GM18907 (cell line): ENCODE data around the gene SKA1.

ENCODE experiments used
- ATAC-seq: cut with Tn5 transposase; IDR thresholded peaks from one replicate; pipeline ENCODE4 v1.9.1; 2021; ENCODE audit warnings: mild to moderate bottlenecking, moderate library complexity; ENCODE audit not compliant: unreplicated experiment

SKA1 gene

GRCh38 chr18:50374753-50375391 is at the start of gene SKA1:
Gene SKA1, plus strand, starts transcription at chr18:50375046. Its CDS starts 785 bp downstream, at chr18:50375831.
- ATAC-seq = peak; percentile 94

- ATAC-seq = no peak
Observed at GRCh38 chr18:50327983-50328382, 46.9 kb upstream of the SKA1 start.

GRCh38 chr18:50330176-50330575 is 44.7 kb upstream of the SKA1 start:
- no peak for ATAC-seq

- no peak for ATAC-seq
Observed at GRCh38 chr18:50331691-50332090, 43.2 kb upstream of the SKA1 start.

- ATAC-seq = peak; percentile 76
Observed at GRCh38 chr18:50334546-50335152, 40.2 kb upstream of the SKA1 start.

GRCh38 chr18:50338122-50338521 is 36.7 kb upstream of the SKA1 start:
- ATAC-seq = no peak

- ATAC-seq = no peak
Observed at GRCh38 chr18:50338715-50339114, 36.1 kb upstream of the SKA1 start.

- ATAC-seq = no peak
Observed at GRCh38 chr18:50340078-50340477, 34.8 kb upstream of the SKA1 start.

- ATAC-seq = no peak
Observed at GRCh38 chr18:50341443-50341842, 33.4 kb upstream of the SKA1 start.

- ATAC-seq = no peak
Observed at GRCh38 chr18:50350699-50351098, 24.1 kb upstream of the SKA1 start.

GRCh38 chr18:50356036-50356945 is 18.6 kb upstream of the SKA1 start:
- peak; percentile 76 for ATAC-seq

GRCh38 chr18:50358844-50359243 is 16.0 kb upstream of the SKA1 start:
- ATAC-seq = no peak

- no peak for ATAC-seq
Observed at GRCh38 chr18:50359806-50360205, 15.0 kb upstream of the SKA1 start.

- no peak for ATAC-seq
Observed at GRCh38 chr18:50360611-50361010, 14.2 kb upstream of the SKA1 start.

GRCh38 chr18:50369672-50370071 is 5.2 kb upstream of the SKA1 start:
- no peak for ATAC-seq

GRCh38 chr18:50372743-50373142 is 2.1 kb upstream of the SKA1 start:
- ATAC-seq = no peak

- no peak for ATAC-seq
Observed at GRCh38 chr18:50373561-50374219, 1.2 kb upstream of the SKA1 start.

- ATAC-seq = no peak
Observed at GRCh38 chr18:50374220-50374752, 560 bp upstream of the SKA1 start.

GRCh38 chr18:50377061-50377798 is 2.4 kb downstream of the SKA1 start:
- ATAC-seq = no peak

- no peak for ATAC-seq
Observed at GRCh38 chr18:50388988-50389387, 14.1 kb downstream of the SKA1 start.
